Liver (tissue), 3 donors: ENCODE measurements around the gene CALM3.

Experiments
- EGR1 ChIP-seq, 2 donors: IDR thresholded peaks; 2 replicates each; pipeline ENCODE4 v1.6.1; 2016 to 2018; ENCODE audit warnings: antibody characterized with exemption in 2 of 2, low read depth in 2 of 2
- GABPA ChIP-seq, 2 donors: IDR thresholded peaks in 1 of 2; conservative IDR thresholded peaks in 1 of 2; 2 replicates each; pipeline ENCODE4 v1.6.1; 2016; ENCODE audit warnings: antibody characterized with exemption in 2 of 2, mild to moderate bottlenecking in 1 of 2, moderate library complexity in 1 of 2
- HNF4A ChIP-seq, 2 donors: conservative IDR thresholded peaks; 2 replicates each; pipeline ENCODE4 v1.6.1; 2016; ENCODE audit warnings: antibody characterized with exemption in 2 of 2, mild to moderate bottlenecking in 2 of 2
- TF ChIP-seq, protein P1 (sequence below): fragments of 150-350 bp; IDR thresholded peaks from 2 replicates; pipeline ENCODE4 v1.5.1; 2017; ENCODE audit warnings: improper control_type of control experiment, low read depth, low read length; ENCODE audit not compliant: missing input control
- TF ChIP-seq, protein P2 (sequence below): IDR thresholded peaks from 2 replicates; pipeline ENCODE4 v1.6.1; 2016; ENCODE audit warnings: antibody characterized with exemption
- donor health status: healthy.
- donor health status: healthy.

DNA sequence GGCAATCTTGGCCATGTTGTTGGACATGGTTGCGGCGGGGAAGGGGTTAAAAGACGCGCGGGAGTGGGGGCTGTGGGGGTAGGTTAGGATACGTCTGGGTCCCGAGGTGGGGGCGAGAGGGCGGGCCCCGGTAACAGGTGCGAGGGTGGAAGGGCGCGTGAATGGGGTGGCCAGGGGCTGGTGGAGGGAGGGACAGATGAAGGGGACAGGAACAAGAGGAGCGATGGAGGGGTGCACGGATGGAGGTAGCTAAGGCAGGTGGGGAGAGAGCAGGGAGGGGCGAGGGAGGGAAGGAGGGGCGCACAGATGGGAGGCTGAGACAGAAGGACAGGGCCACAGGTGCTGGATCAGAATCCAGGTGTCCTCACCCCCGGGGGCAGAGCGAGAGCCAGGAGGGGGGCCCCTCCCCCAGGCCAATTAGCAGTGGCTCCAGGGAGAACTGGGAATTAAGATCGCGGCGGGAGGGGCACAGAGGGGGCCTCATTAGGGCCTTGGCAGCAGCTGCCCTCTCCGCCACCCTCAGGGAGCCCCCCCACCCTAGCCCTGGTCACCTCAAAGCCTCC, 33.6 kb downstream of the CALM3 start:
- TF ChIP-seq EGR1 (IDR thresholded peaks at IDR 0.05; ENCODE audit: low read depth in 2 of 2) (no peak), GABPA (IDR thresholded peaks at IDR 0.05 in 1 of 2, conservative IDR thresholded peaks at IDR 0.05 in 1 of 2) (no peak), HNF4A (conservative IDR thresholded peaks at IDR 0.05) (no peak)
- TF ChIP-seq, protein P1, sequence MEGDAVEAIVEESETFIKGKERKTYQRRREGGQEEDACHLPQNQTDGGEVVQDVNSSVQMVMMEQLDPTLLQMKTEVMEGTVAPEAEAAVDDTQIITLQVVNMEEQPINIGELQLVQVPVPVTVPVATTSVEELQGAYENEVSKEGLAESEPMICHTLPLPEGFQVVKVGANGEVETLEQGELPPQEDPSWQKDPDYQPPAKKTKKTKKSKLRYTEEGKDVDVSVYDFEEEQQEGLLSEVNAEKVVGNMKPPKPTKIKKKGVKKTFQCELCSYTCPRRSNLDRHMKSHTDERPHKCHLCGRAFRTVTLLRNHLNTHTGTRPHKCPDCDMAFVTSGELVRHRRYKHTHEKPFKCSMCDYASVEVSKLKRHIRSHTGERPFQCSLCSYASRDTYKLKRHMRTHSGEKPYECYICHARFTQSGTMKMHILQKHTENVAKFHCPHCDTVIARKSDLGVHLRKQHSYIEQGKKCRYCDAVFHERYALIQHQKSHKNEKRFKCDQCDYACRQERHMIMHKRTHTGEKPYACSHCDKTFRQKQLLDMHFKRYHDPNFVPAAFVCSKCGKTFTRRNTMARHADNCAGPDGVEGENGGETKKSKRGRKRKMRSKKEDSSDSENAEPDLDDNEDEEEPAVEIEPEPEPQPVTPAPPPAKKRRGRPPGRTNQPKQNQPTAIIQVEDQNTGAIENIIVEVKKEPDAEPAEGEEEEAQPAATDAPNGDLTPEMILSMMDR = no peak
- TF ChIP-seq, protein P2, sequence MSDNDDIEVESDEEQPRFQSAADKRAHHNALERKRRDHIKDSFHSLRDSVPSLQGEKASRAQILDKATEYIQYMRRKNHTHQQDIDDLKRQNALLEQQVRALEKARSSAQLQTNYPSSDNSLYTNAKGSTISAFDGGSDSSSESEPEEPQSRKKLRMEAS = no peak
